ENCODE data around the gene UBA5. TPM values are rescaled to one million over a fixed set of nuclear protein-coding genes. Genes with fewer than 3 reads are reported as not detected.

The UBA5 gene
- total and polyA plus RNA-seq, 2 of the 13 experiments (the other 11 are each of a cell fraction or from before 2014, with no cell fraction given): 30.2 to 46.8 TPM

- TF ChIP-seq CBFB (CRISPR knock-in tag; IDR thresholded peaks at IDR 0.05) (0 out of 2 replicates have a peak, but pooled peaks have one; percentile 42), ZNF382 (CRISPR knock-in tag; IDR thresholded peaks at IDR 0.05; ENCODE audit: borderline replicate concordance) (no peak), CREM (IDR thresholded peaks at IDR 0.05) (0 out of 2 replicates have a peak, but pooled peaks have one; percentile 17), CREM (CRISPR knock-in tag; IDR thresholded peaks at IDR 0.05) (no peak), POLR2AphosphoS5 (IDR thresholded peaks at IDR 0.05; ENCODE audit: low read depth, low read length) (peak; percentile 71), TEAD2 (CRISPR knock-in tag; IDR thresholded peaks at IDR 0.05) (no peak), E2F2 (CRISPR knock-in tag; IDR thresholded peaks at IDR 0.05; ENCODE audit: borderline replicate concordance) (peak; percentile 28; the same call in 1 of the 2 replicates), KLF11 (CRISPR knock-in tag; IDR thresholded peaks at IDR 0.05) (peak; percentile 2; the same call in 1 of the 2 replicates), ZNF326 (CRISPR knock-in tag; IDR thresholded peaks at IDR 0.05; ENCODE audit: borderline replicate concordance) (no peak), MYC (CRISPR knock-in tag; IDR thresholded peaks at IDR 0.05; ENCODE audit: borderline replicate concordance) (peak; percentile 52; the same call in 1 of the 2 replicates), CEBPG (CRISPR knock-in tag; IDR thresholded peaks at IDR 0.05) (no peak), JUND (CRISPR knock-in tag; IDR thresholded peaks at IDR 0.05) (no peak), WIZ (CRISPR knock-in tag; IDR thresholded peaks at IDR 0.05) (no peak), NKX3-1 (CRISPR knock-in tag; IDR thresholded peaks at IDR 0.05) (no peak), ISX (CRISPR knock-in tag; conservative IDR thresholded peaks at IDR 0.05) (no peak), RERE (CRISPR knock-in tag; IDR thresholded peaks at IDR 0.05; ENCODE audit: low read depth) (no peak), NPAS2 (CRISPR knock-in tag; IDR thresholded peaks at IDR 0.05; ENCODE audit: borderline replicate concordance) (no peak), KDM4B (CRISPR knock-in tag; IDR thresholded peaks at IDR 0.05) (no peak), KLF15 (CRISPR knock-in tag; IDR thresholded peaks at IDR 0.05; ENCODE audit: borderline replicate concordance) (no peak), KLF12 (CRISPR knock-in tag; IDR thresholded peaks at IDR 0.05; ENCODE audit: borderline replicate concordance) (peak; percentile 13; the same call in 1 of the 2 replicates)
- TF ChIP-seq, protein P1, sequence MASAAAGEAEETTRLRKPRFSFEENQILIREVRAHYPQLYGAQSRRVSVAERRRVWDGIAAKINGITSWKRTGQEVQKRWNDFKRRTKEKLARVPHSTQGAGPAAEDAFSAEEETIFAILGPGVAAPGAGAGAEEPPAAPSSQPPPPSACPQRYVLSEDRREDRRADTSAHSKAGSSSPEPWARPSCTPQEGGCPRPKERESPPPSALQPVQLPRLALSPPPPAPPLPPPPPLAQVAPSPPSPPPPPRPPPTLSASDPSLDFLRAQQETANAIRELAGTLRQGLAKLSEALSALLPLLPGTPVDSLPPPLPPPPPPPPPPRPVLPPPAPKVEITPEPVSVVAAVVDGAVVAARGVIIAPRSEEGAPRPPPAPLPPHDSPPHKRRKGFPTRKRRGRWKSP (CRISPR knock-in tag; IDR thresholded peaks at IDR 0.05): 0 out of 2 replicates have a peak, but pooled peaks have one; percentile 25
- TF ChIP-seq, protein P2, sequence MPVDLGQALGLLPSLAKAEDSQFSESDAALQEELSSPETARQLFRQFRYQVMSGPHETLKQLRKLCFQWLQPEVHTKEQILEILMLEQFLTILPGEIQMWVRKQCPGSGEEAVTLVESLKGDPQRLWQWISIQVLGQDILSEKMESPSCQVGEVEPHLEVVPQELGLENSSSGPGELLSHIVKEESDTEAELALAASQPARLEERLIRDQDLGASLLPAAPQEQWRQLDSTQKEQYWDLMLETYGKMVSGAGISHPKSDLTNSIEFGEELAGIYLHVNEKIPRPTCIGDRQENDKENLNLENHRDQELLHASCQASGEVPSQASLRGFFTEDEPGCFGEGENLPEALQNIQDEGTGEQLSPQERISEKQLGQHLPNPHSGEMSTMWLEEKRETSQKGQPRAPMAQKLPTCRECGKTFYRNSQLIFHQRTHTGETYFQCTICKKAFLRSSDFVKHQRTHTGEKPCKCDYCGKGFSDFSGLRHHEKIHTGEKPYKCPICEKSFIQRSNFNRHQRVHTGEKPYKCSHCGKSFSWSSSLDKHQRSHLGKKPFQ (CRISPR knock-in tag; IDR thresholded peaks at IDR 0.05; ENCODE audit: insufficient replicate concordance): no peak
These were observed 621 bp upstream of the UBA5 start, which contains the start of gene ACAD11 (continued) for GRCh38 chr3:132659365-132660051.

Data from HepG2 (cell line).